DND-41 (cell line): ENCODE measurements around the gene CASKIN2.

Experiments
- ATAC-seq: fragments of 200-7000 bp; cut with Tn5 transposase; 3 replicates; pipeline ENCODE4 v1.9.1; 2021; ENCODE audit warnings: low read depth; ENCODE audit not compliant: insufficient read depth
- DNase-seq: peaks from one replicate; pipeline ENCODE4 v3.0.0-alpha.2; 2020
- H2AFZ ChIP-seq: 2 replicates; pipeline ENCODE4 v1.6.0; 2012; ENCODE audit warnings: low read depth, low read length
- H3K27ac ChIP-seq: 2 replicates; pipeline ENCODE4 v1.5.1; 2012; ENCODE audit warnings: low read length, inconsistent platforms
- H3K27me3 ChIP-seq: fragments of 200-600 bp; sonication (generic); 2 replicates; pipeline ENCODE4 v1.6.0; 2012; ENCODE audit warnings: low read length, mild to moderate bottlenecking, inconsistent platforms; ENCODE audit not compliant: insufficient read depth, poor library complexity
- H3K36me3 ChIP-seq: 2 replicates; pipeline ENCODE4 v1.5.1; 2012; ENCODE audit warnings: low read length, inconsistent platforms; ENCODE audit not compliant: insufficient read depth
- H3K4me1 ChIP-seq: 2 replicates; pipeline ENCODE4 v1.5.1; 2012; ENCODE audit warnings: mild to moderate bottlenecking, low read length; ENCODE audit not compliant: insufficient read depth
- H3K4me2 ChIP-seq: 2 replicates; pipeline ENCODE4 v1.6.0; 2012; ENCODE audit warnings: mild to moderate bottlenecking, moderate library complexity, low read length, inconsistent platforms; ENCODE audit not compliant: insufficient read depth
- H3K4me3 ChIP-seq, 2 experiments: fragments of 200-600 bp in 1 of 2; shearing (Covaris generic) in 1 of 2; 2 replicates each; pipeline ENCODE4 v1.5.1; 2012 to 2016; ENCODE audit warnings: inconsistent platforms in 2 of 2, low read length in 2 of 2, mild to moderate bottlenecking in 2 of 2, low read depth in 1 of 2, moderate library complexity in 1 of 2
- H3K79me2 ChIP-seq: 2 replicates; pipeline ENCODE4 v1.6.0; 2012; ENCODE audit warnings: low read length, inconsistent platforms; ENCODE audit not compliant: insufficient read depth
- H3K9ac ChIP-seq: 2 replicates; pipeline ENCODE4 v1.6.0; 2012; ENCODE audit warnings: low read depth, mild to moderate bottlenecking, inconsistent platforms, low read length, moderate library complexity
- H3K9me3 ChIP-seq: 2 replicates; pipeline ENCODE4 v1.5.1; 2012; ENCODE audit warnings: low read length, moderate library complexity, mild to moderate bottlenecking, inconsistent platforms; ENCODE audit not compliant: insufficient read depth, severe bottlenecking
- H4K20me1 ChIP-seq: 2 replicates; pipeline ENCODE4 v1.6.0; 2012; ENCODE audit warnings: low read length; ENCODE audit not compliant: insufficient read depth
- CTCF ChIP-seq: IDR thresholded peaks from 2 replicates; pipeline ENCODE4 v1.5.1; 2012; ENCODE audit warnings: borderline replicate concordance, low read length, moderate library complexity, mild to moderate bottlenecking; ENCODE audit not compliant: poor library complexity, severe bottlenecking; ENCODE audit errors: extremely low read depth
- EZH2 ChIP-seq: IDR thresholded peaks from 3 replicates; pipeline ENCODE4 v1.6.1; 2012; ENCODE audit warnings: borderline replicate concordance, low read depth, mild to moderate bottlenecking, moderate library complexity, low read length, inconsistent platforms; ENCODE audit not compliant: severe bottlenecking

Gene CASKIN2

GRCh38 chr17:75551266-75551665, 35.9 kb upstream of the CASKIN2 start:
- H4K20me1 ChIP-seq, result no peaks in the 10 kb centered on the region
- no peaks in the 10 kb centered on the region for H3K79me2 ChIP-seq
- no peaks in the 10 kb centered on the region for H3K36me3 ChIP-seq
- no peak overlapping the region for H2AFZ ChIP-seq
- DNase-seq (no peak), ATAC-seq (no peak)
- H3K9ac ChIP-seq, result no peak overlapping the region
- no peaks in the 10 kb centered on the region for H3K27me3 ChIP-seq
- no peak overlapping the region for H3K27ac ChIP-seq
- H3K4me2 ChIP-seq, result no peak overlapping the region
- no peaks in the 10 kb centered on the region for H3K4me1 ChIP-seq
- H3K9me3 ChIP-seq, result no peaks in the 10 kb centered on the region
- no peak overlapping the region for H3K4me3 ChIP-seq
- TF ChIP-seq EZH2 (no peak), CTCF (no peak)

DNA sequence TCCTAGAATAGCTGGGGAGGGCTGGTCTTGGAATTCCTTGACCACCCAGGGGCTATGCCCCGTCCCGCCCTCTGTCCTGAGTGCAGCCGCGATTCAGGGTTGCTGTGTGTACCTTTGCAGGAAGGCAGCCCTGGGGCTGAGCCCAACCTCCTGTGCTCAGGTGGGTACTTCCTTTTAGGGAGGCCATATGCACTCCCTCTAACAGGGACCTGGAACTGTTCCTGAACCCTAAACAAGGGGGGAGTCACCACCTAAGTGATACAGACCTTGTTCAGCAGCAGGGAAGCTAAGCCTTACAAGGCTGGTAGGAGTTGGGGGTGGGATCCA, 34.8 kb upstream of the CASKIN2 start:
- no peak for DNase-seq
- no peaks in the 10 kb centered on the region for H3K27me3 ChIP-seq
- H3K4me2 ChIP-seq, result no peak overlapping the region
- no peak overlapping the region for H3K4me3 ChIP-seq
- no peak overlapping the region for H3K27ac ChIP-seq
- H2AFZ ChIP-seq, result no peak overlapping the region
- H3K79me2 ChIP-seq, result no peaks in the 10 kb centered on the region
- no peaks in the 10 kb centered on the region for H4K20me1 ChIP-seq
- no peaks in the 10 kb centered on the region for H3K36me3 ChIP-seq
- H3K9me3 ChIP-seq, result no peaks in the 10 kb centered on the region
- TF ChIP-seq CTCF (no peak), EZH2 (no peak)
- H3K4me1 ChIP-seq, result no peaks in the 10 kb centered on the region
- H3K9ac ChIP-seq, result no peak overlapping the region
- no peak for ATAC-seq

DNA sequence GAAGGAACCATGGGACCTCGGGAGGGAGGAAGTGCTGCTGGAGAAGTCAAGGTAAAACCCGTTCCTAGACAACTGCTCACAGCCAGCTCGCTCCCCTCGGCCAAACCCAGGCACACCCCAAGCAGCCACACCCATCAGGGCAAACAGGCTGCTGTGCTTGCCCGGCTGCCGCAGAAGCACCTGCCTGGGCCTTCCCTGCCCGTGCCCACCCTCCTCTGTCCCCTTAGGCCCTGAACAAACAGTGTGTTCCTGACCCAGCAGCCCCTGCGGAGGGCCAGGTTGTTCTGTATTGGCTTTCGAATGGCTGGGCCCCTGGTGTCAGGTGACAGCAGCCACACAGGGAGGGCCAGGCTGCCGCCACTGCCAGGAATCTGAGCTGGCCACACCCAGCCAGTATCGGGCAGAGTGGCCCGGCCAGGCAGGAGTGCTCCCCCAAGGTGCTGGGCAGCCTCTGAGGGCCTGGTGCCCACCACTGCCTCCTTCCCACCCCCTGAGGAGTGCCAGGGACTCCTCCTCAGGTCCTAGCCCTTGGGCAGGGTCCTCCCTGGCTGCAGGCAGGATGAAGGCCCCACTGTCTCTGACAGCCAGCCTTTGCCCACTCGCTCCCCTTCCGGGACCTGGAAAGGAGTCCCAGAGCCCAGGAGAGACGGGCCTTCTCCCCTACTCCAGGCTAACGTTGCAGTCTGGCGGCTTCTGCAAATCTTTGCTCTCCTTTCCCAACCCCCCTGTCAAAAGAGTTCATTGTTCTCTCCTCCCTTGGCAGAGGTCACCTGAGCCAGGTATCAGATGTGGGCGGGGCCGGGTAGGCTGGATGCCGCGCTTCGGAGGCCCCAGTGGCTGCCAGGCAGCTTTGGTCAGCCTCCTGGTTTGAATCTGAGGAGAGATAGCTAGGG, 34.2 kb upstream of the CASKIN2 start:
- Histone ChIP-seq H4K20me1 (no peaks in the 10 kb centered on the region), H3K36me3 (no peaks in the 10 kb centered on the region), H3K4me2 (no peak overlapping the region), H3K9ac (no peak overlapping the region), H3K9me3 (no peaks in the 10 kb centered on the region), H3K4me1 (no peaks in the 10 kb centered on the region), H3K79me2 (no peaks in the 10 kb centered on the region), H3K4me3 (no peak overlapping the region), H2AFZ (no peak overlapping the region), H3K27me3 (no peaks in the 10 kb centered on the region), H3K27ac (no peak overlapping the region)
- DNase-seq (no peak), ATAC-seq (no peak)
- TF ChIP-seq CTCF, result no peak
- no peak for TF ChIP-seq EZH2
